ENCODE data around the gene FAN1.

The FAN1 gene

GRCh38 chr15:30943654-30944335, 40.1 kb downstream of the FAN1 start:
- Histone ChIP-seq H3K9me2 (replicated peaks; ENCODE audit: low read depth, low read length) (no peaks in the 10 kb centered on the region), H3K4me2 (ENCODE audit: low read depth, low read length, poor library complexity, severe bottlenecking) (no peak overlapping the region)
- no peak for TF ChIP-seq CTCF (conservative IDR thresholded peaks at IDR 0.05; ENCODE audit: low read length)
- no peak for TF ChIP-seq EZH2phosphoT487 (IDR thresholded peaks at IDR 0.05; ENCODE audit: borderline replicate concordance)

DNA sequence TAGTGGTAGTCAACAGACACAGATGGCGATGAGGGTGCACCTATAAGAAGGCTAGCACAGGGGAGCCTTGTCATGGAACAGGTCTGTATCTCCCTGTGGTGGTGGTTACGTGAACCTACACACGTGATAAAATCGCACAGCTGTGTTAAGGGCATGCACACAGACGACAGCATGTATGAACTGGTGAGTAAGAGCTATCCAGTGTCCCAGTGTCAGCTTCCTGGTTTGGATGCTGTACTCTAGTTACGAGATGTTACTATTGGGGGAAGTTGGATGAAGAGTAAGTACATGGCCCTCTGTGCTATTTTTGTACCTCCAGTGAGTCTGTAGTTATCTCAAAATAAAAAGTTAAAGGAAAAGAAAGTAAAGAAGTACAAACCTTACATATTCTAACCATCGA, 49.5 kb downstream of the FAN1 start:
- no peaks in the 10 kb centered on the region for H3F3A ChIP-seq (ENCODE audit: low read depth)
- H3K9me3 ChIP-seq (ENCODE audit: insufficient read depth, low read depth, low read length), result peaks cover 10% of the 10 kb centered on the region; the same call in 1 of the 2 replicates
- H3K4me1 ChIP-seq (ENCODE audit: insufficient read depth, low read length, poor library complexity, severe bottlenecking), result no peaks in the 10 kb centered on the region
- H3K36me3 ChIP-seq (ENCODE audit: insufficient read depth, low read length), result peaks cover 98% of the 10 kb centered on the region
- TF ChIP-seq CTCF (conservative IDR thresholded peaks at IDR 0.05; ENCODE audit: low read length) (no peak), EZH2phosphoT487 (IDR thresholded peaks at IDR 0.05; ENCODE audit: borderline replicate concordance) (no peak)
- H3K4me2 ChIP-seq (ENCODE audit: low read depth, low read length, poor library complexity, severe bottlenecking), result no peak overlapping the region
- no peaks in the 10 kb centered on the region for H4K20me1 ChIP-seq (ENCODE audit: insufficient read depth, low read length, poor library complexity, severe bottlenecking)
- no peak overlapping the region for H2AFZ ChIP-seq (ENCODE audit: low read length)
- H3K27me3 ChIP-seq (ENCODE audit: insufficient read depth, low read length, poor library complexity, severe bottlenecking), result no peaks in the 10 kb centered on the region
- H3K9ac ChIP-seq (ENCODE audit: low read depth, low read length, poor library complexity, severe bottlenecking), result no peak overlapping the region
- no peaks in the 10 kb centered on the region for H3K79me2 ChIP-seq (ENCODE audit: insufficient read depth, low read length)
- H3K4me3 ChIP-seq (ENCODE audit: low read length, poor library complexity, severe bottlenecking), result no peak overlapping the region
- H3K9me2 ChIP-seq (replicated peaks; ENCODE audit: low read depth, low read length), result no peaks in the 10 kb centered on the region

More at GRCh38 chr15:30943654-30944335, 40.1 kb downstream of the FAN1 start:
- Histone ChIP-seq H3F3A (ENCODE audit: low read depth) (no peaks in the 10 kb centered on the region), H3K9ac (ENCODE audit: low read depth, low read length, poor library complexity, severe bottlenecking) (no peak overlapping the region), H2AFZ (ENCODE audit: low read length) (no peak overlapping the region), H3K9me3 (ENCODE audit: insufficient read depth, low read depth, low read length) (no peaks in the 10 kb centered on the region), H3K27me3 (ENCODE audit: insufficient read depth, low read length, poor library complexity, severe bottlenecking) (no peaks in the 10 kb centered on the region), H4K20me1 (ENCODE audit: insufficient read depth, low read length, poor library complexity, severe bottlenecking) (no peaks in the 10 kb centered on the region), H3K4me3 (ENCODE audit: low read length, poor library complexity, severe bottlenecking) (no peak overlapping the region), H3K79me2 (ENCODE audit: insufficient read depth, low read length) (no peaks in the 10 kb centered on the region), H3K4me1 (ENCODE audit: insufficient read depth, low read length, poor library complexity, severe bottlenecking) (no peaks in the 10 kb centered on the region), H3K36me3 (ENCODE audit: insufficient read depth, low read length) (peaks cover 95% of the 10 kb centered on the region; the same call in 1 of the 2 replicates)

- Histone ChIP-seq H3F3A (ENCODE audit: low read depth) (no peaks in the 10 kb centered on the region), H2AFZ (ENCODE audit: low read length) (no peak overlapping the region), H3K4me2 (ENCODE audit: low read depth, low read length, poor library complexity, severe bottlenecking) (no peak overlapping the region), H3K4me1 (ENCODE audit: insufficient read depth, low read length, poor library complexity, severe bottlenecking) (no peaks in the 10 kb centered on the region), H3K36me3 (ENCODE audit: insufficient read depth, low read length) (peaks cover 98% of the 10 kb centered on the region), H3K79me2 (ENCODE audit: insufficient read depth, low read length) (no peaks in the 10 kb centered on the region), H3K9ac (ENCODE audit: low read depth, low read length, poor library complexity, severe bottlenecking) (no peak overlapping the region), H3K27me3 (ENCODE audit: insufficient read depth, low read length, poor library complexity, severe bottlenecking) (no peaks in the 10 kb centered on the region), H3K4me3 (ENCODE audit: low read length, poor library complexity, severe bottlenecking) (no peak overlapping the region), H4K20me1 (ENCODE audit: insufficient read depth, low read length, poor library complexity, severe bottlenecking) (no peaks in the 10 kb centered on the region), H3K9me2 (replicated peaks; ENCODE audit: low read depth, low read length) (no peaks in the 10 kb centered on the region), H3K9me3 (ENCODE audit: insufficient read depth, low read depth, low read length) (peaks cover 10% of the 10 kb centered on the region; the same call in 1 of the 2 replicates)
- TF ChIP-seq CTCF (conservative IDR thresholded peaks at IDR 0.05; ENCODE audit: low read length) (no peak), EZH2phosphoT487 (IDR thresholded peaks at IDR 0.05; ENCODE audit: borderline replicate concordance) (no peak)
These were observed 50.1 kb downstream of the FAN1 start for GRCh38 chr15:30953731-30954378.

All from Loucy (cell line).